HFF-Myc (cell line): ENCODE data around the gene PANX2.

Experiments
- DNase-seq: peaks from one replicate; pipeline ENCODE4 v3.0.0-alpha.2; 2011; ENCODE audit warnings: low read depth; ENCODE audit errors: extremely low read depth
- H3K4me3 ChIP-seq: replicated peaks from 2 replicates; pipeline ENCODE4 v1.5.1; 2011; ENCODE audit warnings: low read depth, mild to moderate bottlenecking, control low read depth, low read length
- TF ChIP-seq, protein P1 (sequence below): IDR thresholded peaks from 2 replicates; pipeline ENCODE4 v1.5.1; 2012; ENCODE audit warnings: mild to moderate bottlenecking, low read depth, low read length, control low read depth; ENCODE audit errors: missing control alignments

PANX2 gene

GRCh38 chr22:50210378-50211139 lies 40.0 kb downstream of the PANX2 start:
- no peak for DNase-seq
- no peak overlapping the region for H3K4me3 ChIP-seq
- TF ChIP-seq, protein P1, sequence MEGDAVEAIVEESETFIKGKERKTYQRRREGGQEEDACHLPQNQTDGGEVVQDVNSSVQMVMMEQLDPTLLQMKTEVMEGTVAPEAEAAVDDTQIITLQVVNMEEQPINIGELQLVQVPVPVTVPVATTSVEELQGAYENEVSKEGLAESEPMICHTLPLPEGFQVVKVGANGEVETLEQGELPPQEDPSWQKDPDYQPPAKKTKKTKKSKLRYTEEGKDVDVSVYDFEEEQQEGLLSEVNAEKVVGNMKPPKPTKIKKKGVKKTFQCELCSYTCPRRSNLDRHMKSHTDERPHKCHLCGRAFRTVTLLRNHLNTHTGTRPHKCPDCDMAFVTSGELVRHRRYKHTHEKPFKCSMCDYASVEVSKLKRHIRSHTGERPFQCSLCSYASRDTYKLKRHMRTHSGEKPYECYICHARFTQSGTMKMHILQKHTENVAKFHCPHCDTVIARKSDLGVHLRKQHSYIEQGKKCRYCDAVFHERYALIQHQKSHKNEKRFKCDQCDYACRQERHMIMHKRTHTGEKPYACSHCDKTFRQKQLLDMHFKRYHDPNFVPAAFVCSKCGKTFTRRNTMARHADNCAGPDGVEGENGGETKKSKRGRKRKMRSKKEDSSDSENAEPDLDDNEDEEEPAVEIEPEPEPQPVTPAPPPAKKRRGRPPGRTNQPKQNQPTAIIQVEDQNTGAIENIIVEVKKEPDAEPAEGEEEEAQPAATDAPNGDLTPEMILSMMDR: no peak

DNA sequence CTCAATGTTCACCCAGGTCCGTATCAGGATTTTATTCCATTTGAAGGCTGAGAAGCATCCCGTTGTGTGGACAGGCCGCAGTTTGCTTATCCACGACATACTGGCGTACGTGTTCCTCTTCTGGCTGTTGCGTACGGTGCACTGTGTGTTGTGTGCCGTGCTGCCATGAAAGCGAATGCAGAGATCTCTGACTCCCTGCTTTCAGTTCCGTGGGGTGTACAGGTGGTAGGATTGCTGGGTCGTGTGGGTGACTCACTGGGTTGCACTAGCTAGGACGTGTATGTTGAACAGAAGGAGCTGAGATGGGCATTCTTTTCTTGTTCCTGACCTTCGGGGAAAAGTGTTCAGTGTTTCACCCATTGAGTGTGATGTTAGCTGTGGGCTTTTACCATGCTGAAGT lies 40.6 kb downstream of the PANX2 start:
- no peak for DNase-seq
- TF ChIP-seq, protein P1: no peak
- no peak overlapping the region for H3K4me3 ChIP-seq

GRCh38 chr22:50213263-50213662 lies 42.7 kb downstream of the PANX2 start:
- no peak for DNase-seq
- no peak overlapping the region for H3K4me3 ChIP-seq
- TF ChIP-seq, protein P1: no peak

DNA sequence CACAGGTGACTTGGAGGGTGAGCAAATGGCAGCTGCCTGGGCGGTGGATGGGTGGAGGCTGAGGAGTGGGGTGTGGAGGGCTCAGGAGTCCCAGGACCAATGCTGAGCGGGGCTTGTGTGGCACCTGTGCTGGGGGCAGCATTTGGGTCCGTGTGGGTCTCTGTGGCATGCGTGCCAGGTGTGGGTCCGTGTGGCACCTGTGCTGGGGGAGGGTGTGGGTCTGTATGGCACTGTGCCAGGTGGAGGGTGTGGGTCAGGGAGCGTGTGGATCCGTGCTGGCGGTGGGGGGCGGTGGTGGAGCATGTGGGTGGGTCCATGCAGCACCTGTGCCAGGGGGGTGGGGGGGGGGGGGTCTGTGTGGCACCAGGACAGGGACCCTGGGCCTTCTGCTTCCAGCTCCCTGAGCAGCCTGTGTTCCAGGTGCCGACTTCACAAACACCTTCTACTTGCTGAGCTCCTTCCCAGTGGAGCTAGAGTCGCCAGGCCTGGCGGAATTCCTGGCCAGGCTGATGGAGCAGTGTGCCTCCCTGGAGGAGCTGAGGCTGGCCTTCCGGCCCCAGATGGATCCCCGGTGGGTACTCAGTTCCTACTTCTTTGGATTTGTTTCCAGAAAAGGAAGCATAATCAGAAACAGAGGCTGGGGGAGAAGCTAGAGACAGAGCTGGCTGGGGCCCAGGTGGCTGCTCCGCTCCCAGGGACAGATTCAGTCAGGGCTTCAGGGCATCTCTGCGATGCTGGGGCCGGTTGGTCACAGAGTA lies 44.9 kb downstream of the PANX2 start:
- TF ChIP-seq, protein P1: no peak
- no peak for DNase-seq
- no peak overlapping the region for H3K4me3 ChIP-seq

GRCh38 chr22:50216055-50216683 lies 45.6 kb downstream of the PANX2 start:
- DNase-seq: no peak
- TF ChIP-seq, protein P1: no peak
- H3K4me3 ChIP-seq: no peak overlapping the region

GRCh38 chr22:50216684-50217520 lies 46.4 kb downstream of the PANX2 start:
- H3K4me3 ChIP-seq: no peak overlapping the region
- no peak for DNase-seq
- TF ChIP-seq, protein P1: no peak
